Mesendoderm (in vitro differentiated cells): ENCODE measurements around the gene BCL6.

Experiments used
- DNase-seq: peaks from one replicate; pipeline ENCODE4 v3.0.0; 2013
- H2AK5ac ChIP-seq: 2 replicates; pipeline ENCODE4 v1.6.1; 2013; ENCODE audit warnings: low read length, inconsistent platforms
- H2BK120ac ChIP-seq: 2 replicates; pipeline ENCODE4 v1.6.1; 2013; ENCODE audit warnings: low read depth, mild to moderate bottlenecking, low read length, moderate library complexity, mixed read lengths
- H2BK15ac ChIP-seq: replicated peaks from 2 replicates; pipeline ENCODE4 v1.6.1; 2013; ENCODE audit warnings: low read depth, mild to moderate bottlenecking, moderate library complexity
- H2BK5ac ChIP-seq: 2 replicates; pipeline ENCODE4 v1.6.1; 2013; ENCODE audit warnings: low read length, inconsistent platforms
- H3K18ac ChIP-seq: 2 replicates; pipeline ENCODE4 v1.6.1; 2013; ENCODE audit warnings: mild to moderate bottlenecking, low read length, mixed read lengths
- H3K23ac ChIP-seq: one replicate; pipeline ENCODE4 v1.6.1; 2013; ENCODE audit warnings: low read length
- H3K27ac ChIP-seq: 2 replicates; pipeline ENCODE4 v1.5.1; 2013; ENCODE audit warnings: low read depth, mild to moderate bottlenecking, inconsistent platforms, low read length, moderate library complexity
- H3K27me3 ChIP-seq: 2 replicates; pipeline ENCODE4 v1.6.1; 2013; ENCODE audit warnings: low read length, control low read depth, mild to moderate bottlenecking, inconsistent platforms; ENCODE audit not compliant: insufficient read depth, poor library complexity
- H3K36me3 ChIP-seq: 2 replicates; pipeline ENCODE4 v1.6.1; 2013; ENCODE audit warnings: low read length, inconsistent platforms; ENCODE audit not compliant: control insufficient read depth, insufficient read depth
- H3K4ac ChIP-seq: one replicate; pipeline ENCODE4 v1.6.1; 2013; ENCODE audit warnings: low read depth, mild to moderate bottlenecking, low read length, moderate library complexity
- H3K4me1 ChIP-seq: 2 replicates; pipeline ENCODE4 v1.6.1; 2013; ENCODE audit warnings: low read depth, low read length, inconsistent platforms; ENCODE audit not compliant: control insufficient read depth
- H3K4me2 ChIP-seq: 2 replicates; pipeline ENCODE4 v1.6.1; 2013; ENCODE audit warnings: low read length
- H3K4me3 ChIP-seq: 2 replicates; pipeline ENCODE4 v1.5.1; 2013; ENCODE audit warnings: mild to moderate bottlenecking, low read length
- H3K56ac ChIP-seq: one replicate; pipeline ENCODE4 v1.6.1; 2013; ENCODE audit warnings: low read length
- H3K79me1 ChIP-seq: 2 replicates; pipeline ENCODE4 v1.6.1; 2013; ENCODE audit warnings: low read length, inconsistent platforms
- H3K79me2 ChIP-seq: 2 replicates; pipeline ENCODE4 v1.6.1; 2013; ENCODE audit warnings: mild to moderate bottlenecking, low read length; ENCODE audit not compliant: control insufficient read depth, insufficient read depth
- H3K9ac ChIP-seq: 2 replicates; pipeline ENCODE4 v1.6.1; 2013; ENCODE audit warnings: low read length, inconsistent platforms
- H4K5ac ChIP-seq: one replicate; pipeline ENCODE4 v1.6.1; 2013; ENCODE audit warnings: low read length
- H4K8ac ChIP-seq: one replicate; pipeline ENCODE4 v1.6.1; 2013; ENCODE audit warnings: low read depth, mild to moderate bottlenecking, control low read depth, low read length, moderate library complexity
- WGBS: extraction: QIAGEN DNeasy Blood & Tissue Kit; methylation state at CpG from one replicate; pipeline ENCODE4 v1.1.7; 2013; ENCODE audit warnings: low lambda C conversion rate, missing lambda C conversion rate; ENCODE audit not compliant: insufficient coverage; ENCODE audit errors: extremely low coverage; 5-methylcytosine and 5-hydroxymethylcytosine counted together

Gene BCL6

DNA sequence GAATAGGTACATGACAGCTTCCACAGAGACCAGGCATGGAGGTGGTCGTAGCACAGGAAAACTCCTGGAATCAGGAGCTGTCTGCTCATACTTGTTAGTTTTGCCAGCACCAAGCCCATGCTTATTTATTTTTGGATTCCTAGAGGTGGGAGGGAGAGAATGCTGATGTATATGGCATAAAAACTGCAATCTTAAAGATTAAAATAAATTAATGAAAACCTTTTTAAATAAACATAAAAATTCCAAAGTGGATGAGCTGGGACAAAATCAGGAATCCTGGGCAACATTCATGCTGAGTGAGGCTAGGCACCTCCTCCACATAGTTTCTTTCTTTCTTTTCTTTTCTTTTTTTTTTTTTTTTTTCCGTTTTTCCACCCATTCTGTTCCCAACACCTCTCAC is 14.3 kb upstream of the BCL6 start:
- H2BK120ac ChIP-seq, result no peak overlapping the region
- no peak overlapping the region for H2BK15ac ChIP-seq

DNA sequence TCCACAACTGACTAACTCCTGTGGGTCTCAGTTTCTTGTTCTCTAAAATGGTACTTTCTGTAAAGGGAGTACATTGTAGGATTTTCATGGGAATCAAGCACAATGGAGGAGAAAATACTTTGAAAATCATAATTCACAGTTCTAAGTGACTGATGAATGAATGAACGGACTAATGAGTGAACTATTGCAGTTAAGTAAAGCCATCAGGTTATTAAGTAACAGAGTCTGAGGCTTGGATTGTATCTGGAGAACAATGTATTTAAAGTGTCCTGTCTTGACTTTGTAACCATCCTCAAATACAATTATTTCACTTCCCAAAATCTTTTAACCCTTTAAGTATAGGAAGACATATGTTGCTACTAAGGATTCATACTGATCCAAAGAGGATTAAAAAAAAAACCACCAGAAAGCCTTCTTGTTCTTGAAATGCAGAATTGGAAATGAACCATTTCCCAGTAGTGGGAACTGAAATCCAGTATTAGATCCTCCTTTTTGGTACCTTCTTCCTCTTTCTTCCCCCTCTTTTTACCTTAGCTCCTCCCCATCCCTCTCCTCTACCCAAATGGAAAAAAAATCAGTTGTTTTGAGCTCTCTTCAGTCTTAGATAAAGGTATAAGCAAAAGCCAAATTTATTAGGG is 13.2 kb upstream of the BCL6 start:
- no peak overlapping the region for H3K56ac ChIP-seq
- H3K18ac ChIP-seq, result no peak overlapping the region
- no peak overlapping the region for H3K9ac ChIP-seq
- H2BK5ac ChIP-seq, result no peak overlapping the region
- H3K79me1 ChIP-seq, result no peaks in the 10 kb centered on the region
- H3K27ac ChIP-seq, result no peak overlapping the region
- WGBS, result no CpG with 5 or more reads among the region's 1 CpG
- H3K4me1 ChIP-seq, result no peaks in the 10 kb centered on the region
- no peak overlapping the region for H2BK120ac ChIP-seq
- no peaks in the 10 kb centered on the region for H3K36me3 ChIP-seq
- H2AK5ac ChIP-seq, result no peak overlapping the region
- no peak overlapping the region for H3K23ac ChIP-seq
- H3K27me3 ChIP-seq, result no peaks in the 10 kb centered on the region
- H4K8ac ChIP-seq, result no peak overlapping the region
- DNase-seq, result no peak
- no peak overlapping the region for H3K4me2 ChIP-seq
- no peak overlapping the region for H2BK15ac ChIP-seq
- no peaks in the 10 kb centered on the region for H3K79me2 ChIP-seq
- H3K4me3 ChIP-seq, result no peak overlapping the region
- no peak overlapping the region for H3K4ac ChIP-seq
- H4K5ac ChIP-seq, result no peak overlapping the region

More for the DNA sequence above, 14.3 kb upstream of the BCL6 start:
- Histone ChIP-seq H3K4ac (peak overlapping the region; percentile 1), H3K79me2 (no peaks in the 10 kb centered on the region), H3K56ac (no peak overlapping the region), H4K8ac (no peak overlapping the region), H3K27me3 (no peaks in the 10 kb centered on the region), H4K5ac (no peak overlapping the region), H3K79me1 (no peaks in the 10 kb centered on the region), H3K27ac (no peak overlapping the region), H3K18ac (no peak overlapping the region), H2AK5ac (no peak overlapping the region), H3K9ac (no peak overlapping the region), H2BK5ac (no peak overlapping the region), H3K4me3 (no peak overlapping the region), H3K23ac (no peak overlapping the region), H3K36me3 (no peaks in the 10 kb centered on the region), H3K4me1 (peaks cover 3% of the 10 kb centered on the region), H3K4me2 (no peak overlapping the region)
- no peak for DNase-seq
- no CpG with 5 or more reads among the region's 2 CpGs for WGBS

DNA sequence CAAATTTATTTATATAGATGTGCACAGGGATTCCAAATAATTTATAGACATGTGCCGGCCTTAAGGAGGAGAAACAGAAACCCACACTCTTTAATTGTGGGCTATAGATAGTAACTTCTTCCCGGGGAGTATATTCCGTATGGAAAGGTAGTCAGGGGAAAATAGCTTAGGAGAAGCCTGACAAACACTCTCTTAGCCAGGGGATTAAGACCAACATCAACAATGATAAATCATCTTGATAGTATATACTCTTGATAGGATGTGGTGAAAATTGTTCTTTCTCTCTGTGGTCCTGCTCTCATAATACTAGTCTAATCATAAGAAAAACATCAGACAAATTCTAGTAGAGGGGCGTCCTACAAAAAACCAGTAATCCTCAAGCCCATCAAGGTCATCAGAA is 8.2 kb upstream of the BCL6 start:
- Histone ChIP-seq H3K4ac (no peak overlapping the region), H3K79me2 (no peaks in the 10 kb centered on the region), H3K79me1 (no peaks in the 10 kb centered on the region), H3K27me3 (no peaks in the 10 kb centered on the region), H3K4me1 (peaks cover 2% of the 10 kb centered on the region), H2BK5ac (no peak overlapping the region), H3K9ac (no peak overlapping the region), H2BK15ac (no peak overlapping the region), H4K8ac (no peak overlapping the region), H3K4me2 (no peak overlapping the region), H2AK5ac (no peak overlapping the region), H4K5ac (no peak overlapping the region), H3K27ac (no peak overlapping the region), H2BK120ac (no peak overlapping the region), H3K18ac (no peak overlapping the region), H3K23ac (no peak overlapping the region), H3K4me3 (no peak overlapping the region), H3K56ac (no peak overlapping the region), H3K36me3 (no peaks in the 10 kb centered on the region)
- DNase-seq, result no peak
- WGBS, result no CpG with 5 or more reads among the region's 4 CpGs

DNA sequence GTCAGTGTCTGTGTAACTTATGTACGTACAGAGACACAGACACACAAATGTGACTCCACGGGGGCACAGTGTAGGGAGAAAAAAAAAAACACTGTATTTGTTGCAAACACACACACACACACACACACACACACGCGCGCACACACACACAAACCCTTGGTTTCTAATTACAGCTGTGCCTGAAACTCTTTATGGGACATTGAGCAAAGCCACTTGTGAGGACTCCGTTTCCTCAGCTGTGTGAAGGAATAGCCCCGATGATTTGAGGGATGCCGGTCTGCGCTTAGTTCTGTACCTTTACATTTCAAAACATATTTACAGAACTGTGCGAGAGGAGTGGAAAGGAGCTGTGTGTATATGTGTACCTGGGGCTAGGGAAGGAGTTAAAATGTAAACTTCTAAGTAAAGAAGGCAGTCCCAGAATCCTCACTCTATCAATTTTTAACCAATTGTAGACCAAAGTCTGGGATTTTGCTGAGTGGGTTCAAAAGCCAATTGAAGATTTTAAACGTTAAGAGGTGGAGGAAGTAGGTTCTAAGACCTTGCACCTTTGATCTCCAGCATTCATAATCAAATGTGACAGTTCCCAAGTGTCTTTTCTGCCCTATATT is 5.3 kb upstream of the BCL6 start:
- H3K4me1 ChIP-seq, result peaks cover 2% of the 10 kb centered on the region
- H3K27me3 ChIP-seq, result no peaks in the 10 kb centered on the region
- H3K9ac ChIP-seq, result peak overlapping the region; percentile 56
- no peak overlapping the region for H4K5ac ChIP-seq
- peak overlapping the region; percentile 23 for H2BK5ac ChIP-seq
- no peaks in the 10 kb centered on the region for H3K79me1 ChIP-seq
- H2BK15ac ChIP-seq, result no peak overlapping the region
- no peak overlapping the region for H3K4ac ChIP-seq
- no peak overlapping the region for H3K18ac ChIP-seq
- H3K4me2 ChIP-seq, result peak overlapping the region; percentile 53
- WGBS, result no CpG with 5 or more reads among the region's 11 CpGs
- no peaks in the 10 kb centered on the region for H3K79me2 ChIP-seq
- H2AK5ac ChIP-seq, result no peak overlapping the region
- H3K23ac ChIP-seq, result no peak overlapping the region
- H3K56ac ChIP-seq, result peak overlapping the region; percentile 82
- H2BK120ac ChIP-seq, result no peak overlapping the region
- H3K4me3 ChIP-seq, result peak overlapping the region; percentile 8
- peak overlapping the region; percentile 23 for H3K27ac ChIP-seq
- no peaks in the 10 kb centered on the region for H3K36me3 ChIP-seq
- H4K8ac ChIP-seq, result no peak overlapping the region
- DNase-seq, result no peak

DNA sequence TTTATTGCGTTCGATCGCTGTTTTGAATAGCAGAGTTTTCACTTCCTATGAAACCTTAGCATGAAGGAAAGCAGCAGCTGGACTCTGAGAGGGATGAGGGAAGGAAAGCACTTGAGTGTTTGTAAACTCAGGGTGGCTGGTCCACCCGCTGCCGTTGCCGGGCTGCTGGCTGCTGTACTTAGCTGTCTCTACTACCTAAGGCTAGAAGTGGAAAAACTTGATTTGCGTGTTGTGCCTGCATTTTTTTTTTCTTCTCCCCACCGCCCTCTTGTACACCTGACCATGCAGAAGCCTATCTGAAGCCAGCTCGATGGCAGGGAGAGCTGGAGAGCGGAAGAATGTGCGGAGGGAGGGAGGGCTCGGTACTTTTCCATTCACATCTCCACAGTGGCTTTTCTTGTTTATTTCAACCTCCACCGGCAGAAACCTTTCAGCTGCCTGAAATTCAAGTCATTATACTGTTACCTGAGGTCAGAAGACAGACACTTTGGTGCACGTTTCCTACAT is 4.8 kb upstream of the BCL6 start:
- H3K4me3 ChIP-seq, result peak overlapping the region; percentile 8
- no peaks in the 10 kb centered on the region for H3K36me3 ChIP-seq
- peak; percentile 93 for DNase-seq
- peak overlapping the region; percentile 23 for H2BK5ac ChIP-seq
- H2AK5ac ChIP-seq, result no peak overlapping the region
- H3K4ac ChIP-seq, result no peak overlapping the region
- no peak overlapping the region for H3K23ac ChIP-seq
- H3K79me1 ChIP-seq, result no peaks in the 10 kb centered on the region
- H3K4me1 ChIP-seq, result peaks cover 2% of the 10 kb centered on the region
- H2BK15ac ChIP-seq, result no peak overlapping the region
- H3K9ac ChIP-seq, result peak overlapping the region; percentile 56
- H3K18ac ChIP-seq, result peak overlapping the region; percentile 11
- peak overlapping the region; percentile 53 for H3K4me2 ChIP-seq
- H3K27me3 ChIP-seq, result no peaks in the 10 kb centered on the region
- WGBS, result 100% methylated on average over 3 of the region's 14 CpGs
- no peak overlapping the region for H2BK120ac ChIP-seq
- H4K5ac ChIP-seq, result no peak overlapping the region
- no peak overlapping the region for H4K8ac ChIP-seq
- peak overlapping the region; percentile 82 for H3K56ac ChIP-seq
- no peaks in the 10 kb centered on the region for H3K79me2 ChIP-seq
- H3K27ac ChIP-seq, result peak overlapping the region; percentile 38
